NCI-H146 treated with DMSO at 0.1 percent for 48 hours (cell line): ENCODE data around the gene BRPF3.

Experiments
- DNase-seq: peaks from one replicate; lab custom pipeline; 2025; ENCODE audit not compliant: unreplicated experiment; lab: John Stamatoyannopoulos, UW

The BRPF3 gene

DNA sequence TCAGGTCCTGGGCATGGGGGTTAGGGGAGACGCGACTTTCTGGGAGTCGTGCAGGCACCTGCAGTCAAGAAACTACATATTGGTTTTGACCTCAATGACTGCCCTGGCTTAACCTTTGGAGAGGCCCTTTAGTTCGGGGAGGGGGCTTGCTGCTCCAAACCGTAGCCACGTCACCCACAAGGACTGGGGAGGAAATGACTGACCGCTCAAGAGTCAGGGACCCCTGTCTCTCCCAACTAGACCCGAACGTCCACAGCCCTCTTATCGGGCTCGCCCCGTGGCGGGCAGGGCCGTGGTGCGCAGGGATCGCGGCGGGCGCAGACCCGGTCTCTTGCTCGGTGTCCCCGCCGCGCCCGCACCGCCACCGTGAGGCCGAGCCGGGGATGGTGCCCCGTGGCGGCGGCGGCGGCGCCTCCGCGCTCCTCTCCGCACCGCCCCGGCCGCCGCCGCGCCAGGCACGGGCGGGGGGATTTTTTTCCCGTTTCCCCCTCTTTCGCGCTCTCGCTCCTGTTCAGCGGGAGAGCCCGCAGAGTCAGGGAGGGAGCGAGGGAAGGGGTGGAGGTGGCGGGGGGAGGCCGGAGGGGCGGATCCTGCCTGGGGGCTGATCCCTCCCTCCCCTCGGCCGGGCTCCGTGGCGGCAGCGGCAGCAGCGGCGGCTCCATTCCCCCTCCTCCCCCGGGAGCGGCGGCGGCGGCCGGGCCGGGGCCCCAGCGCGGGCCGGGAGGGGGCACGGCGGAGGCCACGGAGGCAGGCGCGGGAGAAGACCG is at the start of gene BRPF3:
BRPF3 (plus strand) TSS at position 632 of the 767 bp plus-strand sequence. CDS start 3,579 bp downstream, outside the sequence.
- DNase-seq = peak; percentile 69

DNA sequence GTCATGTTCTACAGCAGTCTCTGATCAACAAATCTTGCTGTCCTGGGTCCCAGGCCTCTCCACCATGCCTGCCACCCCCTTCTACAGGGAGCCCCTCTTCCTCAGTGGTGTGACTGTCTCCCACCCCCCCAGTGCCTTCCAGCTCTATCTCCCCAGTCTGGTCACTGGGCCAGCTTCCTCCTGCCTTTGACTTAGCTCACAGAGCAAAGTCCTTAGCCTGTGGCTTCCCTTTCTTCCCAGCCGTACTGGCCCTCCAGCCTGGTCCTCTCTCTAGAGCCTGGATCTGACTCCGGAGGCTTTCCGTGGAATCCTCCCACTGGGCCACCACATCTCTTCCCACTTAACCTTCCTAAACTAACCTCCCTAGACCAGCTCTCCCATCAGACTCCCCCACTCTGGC is 49.2 kb upstream of the BRPF3 start:
- no peak for DNase-seq

DNA sequence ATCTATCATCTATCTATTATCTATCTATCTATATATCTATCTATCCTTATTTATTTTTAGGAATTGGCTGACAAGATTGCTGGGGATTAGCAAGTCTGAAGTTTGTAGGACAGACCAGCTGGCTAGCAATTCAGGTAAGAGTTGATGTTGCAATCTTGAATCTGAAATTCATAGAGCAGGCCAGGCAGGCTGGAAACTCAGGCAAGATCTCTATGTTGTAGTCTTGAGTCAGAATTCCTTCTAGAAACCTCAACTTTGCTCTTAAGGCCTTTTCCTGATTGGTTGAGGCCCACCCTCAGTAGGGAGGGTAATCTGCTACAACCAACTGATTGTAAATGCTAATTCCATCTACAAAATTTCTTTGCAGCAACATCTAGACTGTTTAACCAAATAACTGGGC is 47.1 kb upstream of the BRPF3 start:
- no peak for DNase-seq

DNA sequence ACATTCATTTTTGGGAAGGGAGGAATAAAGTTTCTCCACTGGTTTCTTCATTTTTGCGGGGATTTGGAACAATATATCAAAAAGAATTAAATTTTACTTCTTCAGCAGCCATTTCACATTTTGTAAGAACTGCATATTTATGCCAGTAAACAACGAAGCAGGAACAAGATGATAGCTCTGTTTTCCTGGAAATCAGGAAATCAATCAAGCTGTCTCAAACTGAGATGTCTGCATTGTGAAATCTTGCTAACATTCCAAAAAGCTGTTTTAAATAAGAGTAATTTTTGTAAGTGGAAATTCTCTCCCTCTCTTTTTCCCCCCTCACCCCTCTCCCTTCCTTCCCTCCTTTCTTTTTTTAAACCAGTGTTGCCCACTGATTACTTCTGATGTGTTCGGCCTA is 46.3 kb upstream of the BRPF3 start:
- DNase-seq = no peak

DNA sequence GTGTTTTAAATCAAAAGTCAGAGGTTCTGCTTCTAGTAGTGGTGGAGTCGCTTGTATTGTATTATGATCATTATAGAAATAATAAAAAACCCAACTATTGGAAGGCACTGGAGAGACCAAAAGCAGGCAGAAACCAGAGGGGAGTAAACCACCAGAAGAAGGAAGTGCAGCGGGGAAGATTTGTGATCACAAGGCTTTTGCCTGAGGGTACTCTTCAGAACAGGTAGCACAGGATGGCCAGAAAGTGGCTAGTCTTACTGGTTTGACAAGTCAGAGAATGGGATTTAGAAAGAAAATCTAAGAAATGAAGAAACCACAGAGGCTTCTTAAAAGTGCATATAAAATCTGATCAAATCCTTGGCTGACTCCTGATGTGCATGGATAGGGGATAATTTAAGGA is 42.3 kb upstream of the BRPF3 start:
- DNase-seq = no peak

DNA sequence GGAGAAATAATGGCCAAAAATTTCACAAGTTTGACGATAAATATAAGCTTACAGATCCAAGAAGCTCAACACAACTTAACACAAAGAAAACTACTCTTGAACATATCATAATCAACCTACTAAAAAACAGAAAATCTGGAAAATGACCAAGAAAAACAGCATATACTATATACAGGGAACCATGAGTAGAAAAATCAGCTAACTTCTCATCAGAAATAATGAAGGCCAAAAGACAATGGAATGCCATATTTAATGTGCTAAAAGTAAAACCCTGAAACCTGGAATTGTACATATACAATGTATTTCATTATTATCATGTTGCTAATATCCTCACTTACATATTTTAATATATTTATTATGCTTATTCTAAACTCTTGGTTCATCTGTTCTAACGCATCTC is 40.9 kb upstream of the BRPF3 start:
- DNase-seq = no peak

DNA sequence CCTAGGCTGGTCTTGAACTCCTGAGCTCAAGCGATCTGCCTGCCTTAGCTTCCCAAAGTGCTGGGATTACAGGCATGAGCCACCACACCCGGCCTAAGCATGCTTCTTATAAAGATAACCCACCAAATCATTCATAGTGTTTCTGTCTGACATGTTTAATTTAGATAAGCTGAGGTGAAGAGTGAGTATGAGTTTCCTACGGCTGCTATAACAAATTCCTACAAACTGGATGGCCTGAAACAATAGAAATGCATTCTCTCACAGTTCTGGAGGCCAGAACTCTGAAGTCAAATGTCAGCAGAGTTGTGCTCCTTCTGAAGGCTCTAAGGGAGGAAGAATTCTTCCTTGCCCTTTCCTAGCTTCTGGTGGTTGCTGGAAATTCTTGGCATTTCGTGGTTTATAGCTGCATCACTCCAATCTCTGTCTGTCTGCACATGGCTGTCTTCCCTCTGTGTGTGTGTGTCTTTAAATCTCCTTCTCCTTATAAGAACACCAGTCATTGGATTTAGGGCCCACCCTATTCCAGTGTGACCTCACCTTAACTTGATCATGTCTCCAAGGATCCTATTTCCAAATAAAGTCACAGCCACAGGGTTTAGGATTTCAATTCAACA is 36.3 kb upstream of the BRPF3 start:
- no peak for DNase-seq

DNA sequence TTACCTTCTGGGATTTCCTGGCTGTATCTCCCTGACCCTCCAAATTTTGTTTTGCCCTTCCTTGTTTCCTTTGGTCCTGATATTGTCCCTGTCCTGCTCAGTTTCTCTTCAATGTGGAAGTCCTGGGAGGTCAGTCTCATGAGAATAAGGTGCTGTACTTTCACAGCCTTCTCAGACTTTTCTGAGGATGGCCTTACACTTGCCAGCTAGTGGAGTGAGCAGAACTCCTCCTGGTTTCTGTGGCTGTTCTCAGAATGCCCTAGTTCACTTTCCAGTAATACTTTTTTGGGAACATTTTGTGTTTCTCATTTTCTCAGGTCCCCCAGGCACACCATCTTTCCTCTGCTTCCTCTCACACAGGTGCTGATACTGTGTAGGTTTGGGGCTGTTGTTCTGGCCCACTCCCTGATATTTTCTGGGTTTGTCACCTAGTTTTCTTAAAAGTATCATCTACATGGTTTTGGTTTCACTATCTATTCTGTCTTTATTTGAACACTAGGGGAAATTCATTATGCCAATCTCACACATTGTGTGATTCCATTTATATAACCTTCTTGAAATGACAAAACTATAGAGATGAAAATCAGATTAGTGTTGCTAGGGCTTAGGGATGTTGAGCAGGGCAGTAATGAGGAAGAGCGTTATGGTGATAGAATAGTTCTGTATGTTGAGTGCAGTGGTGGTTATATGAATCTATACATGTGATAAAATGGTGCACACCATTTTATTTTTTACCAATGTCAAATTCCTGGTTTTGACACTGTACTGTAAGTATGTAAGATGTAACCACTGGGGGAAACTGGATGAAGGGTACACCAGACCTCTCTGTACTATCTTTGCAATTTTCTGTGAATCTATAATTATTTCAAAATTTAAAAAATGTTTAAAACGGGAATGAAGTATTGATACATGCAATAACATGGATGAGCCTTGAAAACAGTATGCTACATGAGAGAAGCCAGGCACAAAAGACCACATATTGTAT is 27.2 kb upstream of the BRPF3 start:
- DNase-seq = no peak

DNA sequence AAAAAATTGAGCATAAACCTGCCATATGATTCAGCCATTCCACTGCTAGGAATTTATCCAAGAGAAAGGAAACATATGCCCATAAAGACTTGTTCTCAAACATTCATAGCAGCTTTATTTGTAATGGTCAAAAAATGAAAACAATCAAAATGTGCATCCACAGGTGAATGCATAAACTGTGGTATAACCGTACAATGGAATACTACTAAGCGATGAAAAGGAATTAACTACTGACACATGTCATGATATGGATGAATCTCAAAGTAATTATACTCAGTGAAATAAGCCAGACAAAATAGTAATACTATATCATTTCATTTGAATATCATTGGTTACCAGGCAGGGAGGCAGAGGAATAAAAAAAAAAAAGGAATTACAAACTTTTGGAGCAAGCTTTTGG is 25.8 kb upstream of the BRPF3 start:
- DNase-seq = no peak

DNA sequence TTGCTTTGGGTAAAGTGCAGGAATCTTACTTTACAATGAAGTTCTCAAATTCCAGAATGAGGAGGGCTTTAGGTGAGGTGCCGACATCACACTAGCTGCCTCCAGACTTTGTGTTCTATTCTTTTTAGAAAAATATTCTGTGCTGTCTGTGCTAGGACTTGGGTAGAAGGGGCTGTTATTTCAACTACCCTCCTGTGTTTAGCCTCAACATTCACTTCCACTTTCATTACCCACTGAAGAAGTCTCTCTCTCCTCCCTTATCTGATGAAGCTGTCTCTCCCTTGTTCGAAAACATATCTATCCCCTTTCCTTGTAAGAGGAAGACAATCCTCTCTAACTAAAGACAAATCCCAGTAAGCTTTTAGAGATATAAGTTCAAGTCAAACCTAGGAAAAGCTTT is 25.0 kb upstream of the BRPF3 start:
- no peak for DNase-seq

DNA sequence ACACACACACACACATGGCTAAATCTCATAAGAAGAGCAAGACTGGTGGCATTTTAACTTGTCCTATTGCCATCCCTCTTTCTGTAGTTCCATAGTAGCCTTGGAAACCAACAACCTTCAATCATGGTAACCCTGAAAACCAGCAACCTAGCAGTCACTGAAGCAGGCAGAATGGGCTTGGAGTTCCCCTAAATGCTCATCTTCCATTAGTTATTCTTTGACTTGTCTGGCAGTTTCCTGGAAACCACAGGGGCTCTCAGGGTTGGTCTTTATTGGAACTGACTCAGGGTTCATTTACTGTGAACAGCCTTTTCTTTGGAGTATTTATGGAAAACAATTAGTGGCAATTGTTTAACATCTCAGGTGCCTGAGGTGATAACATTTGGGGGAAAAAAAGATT is 19.4 kb upstream of the BRPF3 start:
- no peak for DNase-seq

DNA sequence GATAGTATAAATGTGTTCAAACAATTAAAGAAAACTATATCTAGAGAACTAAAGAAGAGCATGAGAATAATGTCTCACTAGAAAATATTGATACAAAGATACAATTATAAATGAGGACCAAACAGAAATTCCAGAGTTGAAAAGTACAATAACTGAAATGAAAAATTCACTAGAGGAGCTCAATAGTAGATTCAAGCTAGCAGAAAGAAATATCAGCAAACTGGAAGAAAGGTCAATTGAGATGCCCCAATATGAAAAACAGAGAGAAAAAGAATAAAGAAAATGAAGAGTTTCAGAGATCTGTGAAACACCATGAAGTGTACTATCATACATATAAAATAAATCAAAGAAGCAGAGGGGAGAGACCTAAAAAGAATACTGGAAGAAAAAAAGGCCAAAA is 18.0 kb upstream of the BRPF3 start:
- DNase-seq = no peak

DNA sequence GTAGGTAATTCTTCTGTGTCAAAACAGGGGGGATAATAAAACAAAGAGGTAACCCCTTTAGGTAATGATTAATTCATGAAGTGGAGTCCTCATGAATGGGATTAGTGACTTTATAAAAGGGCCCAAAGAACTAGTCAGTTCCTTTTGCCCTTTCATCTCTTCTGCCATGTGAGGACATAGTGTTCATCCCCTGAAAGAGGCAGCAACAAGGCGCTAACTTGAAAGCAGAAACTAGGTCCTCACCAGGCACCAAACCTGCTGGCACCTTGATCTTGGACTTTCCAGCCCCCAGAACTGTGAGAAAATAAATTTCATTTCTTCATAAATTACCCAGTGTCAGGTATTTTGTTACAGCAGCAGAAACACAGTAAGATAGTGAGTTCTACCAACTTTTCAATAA is 16.4 kb upstream of the BRPF3 start:
- DNase-seq = no peak

DNA sequence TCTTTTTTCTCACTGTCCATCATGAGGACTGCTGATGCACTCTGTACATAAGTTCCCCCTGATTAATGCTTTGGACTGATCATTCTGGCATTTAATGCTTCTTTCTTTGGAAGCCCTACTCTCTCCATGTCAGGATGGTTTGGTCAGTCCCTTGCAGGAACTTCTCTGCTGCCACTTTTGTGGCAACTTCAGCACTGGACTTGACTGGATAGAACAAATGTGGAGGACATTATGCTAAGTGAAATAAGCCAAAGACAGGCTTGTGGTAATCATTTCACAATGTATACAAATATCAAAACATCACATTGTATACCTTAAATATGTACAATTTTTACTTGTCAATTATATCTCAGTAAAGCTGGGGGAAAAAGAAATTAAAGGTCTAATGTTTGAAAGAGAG is 12.2 kb upstream of the BRPF3 start:
- no peak for DNase-seq

DNA sequence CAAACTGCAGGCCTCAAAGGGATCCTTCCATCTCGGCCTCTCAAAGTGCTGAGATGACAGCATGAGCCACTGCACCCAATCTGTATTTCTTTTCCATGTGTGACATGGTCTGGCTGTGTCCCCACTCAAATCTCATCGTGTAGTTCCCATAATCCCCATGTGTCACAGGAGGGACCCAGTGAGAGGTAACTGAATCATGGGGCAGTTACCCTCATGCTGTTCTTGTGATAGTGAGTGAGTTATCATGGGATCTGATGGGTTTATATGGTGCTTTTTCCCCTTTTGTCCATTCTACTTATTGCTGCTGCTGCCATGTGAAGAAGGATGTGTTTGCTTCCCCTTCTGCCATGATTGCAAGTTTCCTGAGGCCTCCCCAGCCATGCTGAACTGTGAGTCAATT is 10.3 kb upstream of the BRPF3 start:
- DNase-seq = no peak

DNA sequence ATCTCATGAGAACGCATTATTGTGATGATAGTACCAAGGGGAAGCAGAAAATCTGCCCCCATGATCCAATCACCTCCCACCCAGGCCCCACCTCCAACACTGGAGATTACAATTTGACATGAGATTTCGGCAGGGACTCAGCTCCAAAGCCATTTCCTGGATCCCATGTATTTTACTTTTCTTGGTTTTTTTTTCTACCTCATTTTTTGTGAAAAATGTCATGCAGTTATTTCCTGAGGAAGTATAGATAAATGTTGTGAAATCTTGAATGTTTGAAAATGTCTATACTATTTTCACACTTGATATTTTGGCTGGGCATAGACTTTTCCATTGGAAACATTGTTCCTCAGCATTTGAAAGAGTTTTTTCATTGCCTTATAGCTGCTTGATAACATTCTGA is 9.1 kb upstream of the BRPF3 start:
- no peak for DNase-seq

DNA sequence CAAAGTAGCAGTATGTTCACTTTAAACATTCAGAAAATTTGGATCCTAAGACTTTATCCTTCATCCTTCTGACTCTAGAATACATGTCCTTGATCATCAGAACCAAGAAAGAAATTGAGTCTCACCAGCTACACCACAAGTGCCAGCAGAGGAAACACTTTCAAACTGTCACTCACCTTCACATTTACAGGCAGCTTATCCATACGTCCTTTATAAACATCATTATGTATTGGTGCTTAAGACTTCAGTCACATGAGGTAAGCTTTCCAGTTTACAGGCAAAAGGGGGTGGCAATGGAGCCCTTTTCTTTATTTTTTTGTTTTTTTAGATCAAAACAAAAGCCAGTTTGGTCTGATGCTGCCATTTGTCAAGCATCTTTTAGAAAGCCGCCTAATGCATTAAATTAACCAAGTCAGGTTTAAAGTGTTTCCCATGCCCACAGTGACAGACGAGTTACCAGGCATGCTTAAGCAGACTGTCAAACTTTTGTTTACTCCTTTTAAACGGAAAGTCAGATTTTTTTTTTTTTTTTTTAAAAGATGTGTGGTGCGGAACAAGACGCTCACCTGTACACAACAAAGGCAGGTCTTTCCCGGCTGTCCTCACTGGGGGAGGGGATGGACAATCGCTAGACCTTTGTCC is 952 bp upstream of the BRPF3 start:
- DNase-seq = peak; percentile 8

DNA sequence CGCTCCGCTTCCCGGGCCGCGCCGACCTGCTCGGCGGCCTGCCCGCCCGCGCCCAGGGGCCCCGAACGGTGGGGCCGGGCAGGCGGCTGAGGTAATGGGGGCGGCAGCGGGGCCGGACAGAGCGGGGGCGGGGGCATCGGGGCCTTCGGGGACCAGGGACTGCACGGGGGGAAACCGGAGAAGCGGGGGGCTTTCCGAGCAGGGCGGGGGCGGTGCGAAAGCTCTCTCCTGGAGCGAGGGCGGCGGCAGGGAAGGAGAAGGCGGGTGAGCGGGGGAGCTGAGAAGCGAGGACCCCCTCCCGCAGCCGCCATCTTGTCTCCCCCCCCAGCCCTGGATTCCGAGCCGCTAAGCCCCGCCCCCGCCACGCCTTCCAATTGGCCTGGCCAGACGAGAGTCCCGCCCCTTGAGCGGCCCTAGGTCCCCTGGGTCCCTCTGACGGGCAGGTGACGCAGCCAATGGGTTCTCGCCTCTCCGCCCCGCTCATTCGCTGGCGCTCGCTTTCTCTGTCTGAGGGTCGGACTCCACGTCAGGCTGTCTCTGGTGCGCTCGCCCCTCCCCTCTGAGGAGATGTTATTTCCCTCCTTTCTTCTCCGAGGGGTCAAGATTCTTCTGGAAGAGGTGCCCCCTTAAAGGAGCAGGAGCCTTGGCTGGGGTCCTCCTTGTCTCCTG is 470 bp downstream of the BRPF3 start:
- peak; percentile 88 for DNase-seq

DNA sequence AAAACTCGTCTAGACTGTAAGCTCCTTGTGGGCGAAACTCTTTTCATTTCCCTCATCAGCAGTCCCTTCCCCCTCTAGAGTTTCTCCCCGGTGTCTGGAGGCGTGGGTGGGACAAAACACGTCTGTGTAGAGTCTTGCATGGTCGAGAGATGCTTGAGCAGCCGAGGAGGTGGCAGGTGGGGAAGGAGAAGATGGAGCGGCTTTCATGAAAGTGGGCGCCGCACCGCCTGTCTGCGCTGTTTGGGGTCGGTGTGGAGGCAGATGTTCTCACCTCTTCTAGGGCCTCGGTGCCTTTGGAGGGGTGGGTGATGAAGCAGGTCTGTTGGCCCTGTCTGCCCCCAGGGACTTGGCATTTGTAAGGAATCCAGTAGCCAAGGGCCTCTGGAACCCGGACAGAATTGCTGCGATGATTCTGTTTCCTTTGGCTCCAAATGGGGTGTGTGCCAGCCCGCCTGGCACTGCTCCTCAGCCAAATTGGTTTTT is 1.2 kb downstream of the BRPF3 start:
- DNase-seq = no peak

DNA sequence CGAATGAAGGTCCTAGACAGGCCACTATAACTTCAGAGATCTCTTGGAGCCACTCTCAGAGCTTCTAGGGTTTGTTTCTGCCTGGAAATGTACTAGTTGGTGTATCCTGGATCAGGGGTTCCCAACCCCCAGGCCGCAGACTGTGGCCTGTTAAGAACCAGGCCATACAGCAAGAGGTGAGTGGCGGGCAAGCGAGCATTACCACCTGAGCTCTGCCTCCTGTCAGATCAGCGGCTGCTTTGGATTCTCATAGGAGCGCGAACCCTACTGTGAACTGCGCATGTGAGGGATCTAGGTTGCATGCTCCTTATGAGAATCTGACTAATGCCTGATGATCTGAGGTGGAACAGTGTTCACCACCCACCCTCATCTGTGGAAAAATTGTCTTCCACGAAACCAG is 2.4 kb downstream of the BRPF3 start:
- no peak for DNase-seq
